HCT116 (cell line): ENCODE measurements around the gene NIF3L1. TPM values are rescaled to one million over a fixed set of nuclear protein-coding genes. Genes with fewer than 3 reads are reported as not detected.

Experiments
- ATAC-seq: fragments of 200-7000 bp; cut with Tn5 transposase; 2 replicates; pipeline ENCODE4 v1.9.1; 2020; ENCODE audit warnings: mild to moderate bottlenecking, moderate library complexity
- BruUV-seq: library from RNA; stranded (reverse); fragments of 400-500 nt; replicated peaks from 2 replicates; lab custom pipeline; 2021; lab: Mats Ljungman, UMichigan
- CTCF ChIA-PET: fragments of 300-600 bp; sonication (Branson Sonifier 250); formaldehyde crosslinking; loops from one replicate; lab custom pipeline; 2021; ENCODE audit warnings: antibody characterized with exemption; lab: Charles Lee
- POLR2A ChIA-PET: fragments of 300-600, 350-600 bp; sonication (Branson Sonifier 250); formaldehyde crosslinking; loops from one replicate; lab custom pipeline; 2021; ENCODE audit warnings: antibody characterized with exemption; lab: Charles Lee
- RAD21 ChIA-PET, 2 experiments: fragments of 300-600 bp; sonication (Branson Sonifier 250); formaldehyde crosslinking; loops; one replicate each; lab custom pipeline; 2023; ENCODE audit warnings: low total read pairs in 2 of 2; ENCODE audit not compliant: uncharacterized antibody in 2 of 2, unreplicated experiment in 2 of 2, low non-redundant PET in 1 of 2; lab: Charles Lee
- DNase-seq: peaks from one replicate; pipeline ENCODE4 v3.0.0-alpha.2; 2010; ENCODE audit warnings: low read depth, low spot score
- H2AFZ ChIP-seq: fragments of 200-600 bp; shearing (Covaris generic), sonication (generic); 2 replicates; pipeline ENCODE4 v1.6.1; 2017; ENCODE audit warnings: low read depth, mixed run types, mixed read lengths, antibody characterized with exemption, low read length; ENCODE audit not compliant: poor library complexity, severe bottlenecking
- H3K27ac ChIP-seq: 2 replicates; pipeline ENCODE4 v1.5.1; 2012; ENCODE audit warnings: low read depth, low read length
- H3K27me3 ChIP-seq: fragments of 200-600 bp; sonication (generic); 2 replicates; pipeline ENCODE4 v1.6.1; 2016; ENCODE audit warnings: mixed run types, low read length, mixed read lengths; ENCODE audit not compliant: insufficient read depth
- H3K36me3 ChIP-seq, 2 experiments: fragments of 200-500 bp in 1 of 2; fragments of 200-600 bp in 1 of 2; sonication (Bioruptor generic) in 1 of 2; sonication (generic) in 1 of 2; 2 replicates each; pipeline versions ENCODE4 v1.5.1 to v1.6.1; 2014 to 2016; ENCODE audit warnings: low read length in 2 of 2, inconsistent platforms in 1 of 2, mixed read lengths in 1 of 2, mixed run types in 1 of 2; ENCODE audit not compliant: insufficient read depth in 2 of 2, control insufficient read depth in 1 of 2
- H3K4me1 ChIP-seq, 2 experiments: fragments of 200-600 bp in 1 of 2; sonication (generic) in 1 of 2; 2 replicates each; pipeline versions ENCODE4 v1.5.1 to v1.6.1; 2012 to 2017; ENCODE audit warnings: low read length in 2 of 2, inconsistent platforms in 1 of 2, mild to moderate bottlenecking in 1 of 2, mixed read lengths in 1 of 2, mixed run types in 1 of 2, moderate library complexity in 1 of 2; ENCODE audit not compliant: insufficient read depth in 2 of 2, control insufficient read depth in 1 of 2
- H3K4me2 ChIP-seq: fragments of 200-600 bp; sonication (generic); 2 replicates; pipeline ENCODE4 v1.6.1; 2017; ENCODE audit warnings: mixed run types, low read length, mixed read lengths
- H3K4me3 ChIP-seq, 2 experiments: fragments of 200-600 bp in 1 of 2; sonication (generic) in 1 of 2; replicated peaks in 1 of 2; 2 replicates each; pipeline ENCODE4 v1.5.1; 2011 to 2016; ENCODE audit warnings: low read length in 2 of 2, control low read depth in 1 of 2, low read depth in 1 of 2, mild to moderate bottlenecking in 1 of 2, mixed read lengths in 1 of 2, mixed run types in 1 of 2
- H3K79me2 ChIP-seq: fragments of 200-600 bp; sonication (generic); 2 replicates; pipeline ENCODE4 v1.6.1; 2017; ENCODE audit warnings: mild to moderate bottlenecking, mixed run types, low read length, moderate library complexity, mixed read lengths; ENCODE audit not compliant: insufficient read depth
- H3K9ac ChIP-seq: fragments of 200-600 bp; sonication (generic); 2 replicates; pipeline ENCODE4 v1.6.1; 2016; ENCODE audit warnings: low read length, mixed read lengths
- H3K9me2 ChIP-seq: fragments of 200-600 bp; sonication (generic), shearing (Covaris generic); 2 replicates; pipeline ENCODE4 v1.6.1; 2017; ENCODE audit warnings: mixed run types, mild to moderate bottlenecking, moderate library complexity; ENCODE audit not compliant: insufficient read depth
- H3K9me3 ChIP-seq, 2 experiments: fragments of 200-500 bp in 1 of 2; fragments of 200-600 bp in 1 of 2; sonication (Bioruptor generic) in 1 of 2; sonication (generic) in 1 of 2; 2 replicates each; pipeline ENCODE4 v1.6.1; 2014 to 2017; ENCODE audit warnings: low read length in 2 of 2, mixed read lengths in 2 of 2, inconsistent platforms in 1 of 2, low read depth in 1 of 2, mild to moderate bottlenecking in 1 of 2, mixed run types in 1 of 2, moderate library complexity in 1 of 2; ENCODE audit not compliant: control insufficient read depth in 1 of 2, insufficient read depth in 1 of 2
- H4K20me1 ChIP-seq: fragments of 200-600 bp; sonication (generic), shearing (Covaris generic); 2 replicates; pipeline ENCODE4 v1.6.1; 2017; ENCODE audit warnings: mixed run types, mild to moderate bottlenecking, moderate library complexity; ENCODE audit not compliant: insufficient read depth
- CBX3 ChIP-seq: IDR thresholded peaks from 2 replicates; pipeline ENCODE4 v1.6.1; 2012; ENCODE audit warnings: low read depth
- CEBPB ChIP-seq: IDR thresholded peaks from 2 replicates; pipeline ENCODE4 v1.6.1; 2012; ENCODE audit warnings: low read depth
- ELF1 ChIP-seq: IDR thresholded peaks from 2 replicates; pipeline ENCODE4 v1.6.1; 2012; ENCODE audit warnings: low read depth, borderline replicate concordance
- EZH2 ChIP-seq: fragments of 200-600 bp; sonication (generic); IDR thresholded peaks from 2 replicates; pipeline ENCODE4 v1.6.1; 2017; ENCODE audit warnings: antibody characterized with exemption, mixed run types
- FOSL1 ChIP-seq: IDR thresholded peaks from 2 replicates; pipeline ENCODE4 v1.6.1; 2012; ENCODE audit warnings: low read depth
- JUND ChIP-seq: IDR thresholded peaks from 2 replicates; pipeline ENCODE4 v1.6.1; 2012
- REST ChIP-seq: IDR thresholded peaks from 2 replicates; pipeline ENCODE4 v1.6.1; 2012; ENCODE audit warnings: low read depth
- SIN3A ChIP-seq: IDR thresholded peaks from 2 replicates; pipeline ENCODE4 v1.6.1; 2012; ENCODE audit warnings: low read depth
- SP1 ChIP-seq: IDR thresholded peaks from 2 replicates; pipeline ENCODE4 v1.6.1; 2012; ENCODE audit warnings: low read depth
- SRF ChIP-seq: IDR thresholded peaks from 2 replicates; pipeline ENCODE4 v1.6.1; 2012; ENCODE audit warnings: low read depth
- TCF7L2 ChIP-seq: IDR thresholded peaks from 2 replicates; pipeline ENCODE4 v1.7.0; 2011; ENCODE audit warnings: borderline replicate concordance, inconsistent platforms; ENCODE audit not compliant: insufficient read depth, insufficient read length; ENCODE audit errors: extremely low read depth
- ZFX ChIP-seq: fragments of 450-650 bp; IDR thresholded peaks from 2 replicates; pipeline ENCODE4 v1.6.1; 2017
- intact Hi-C: fragments of 100-400 bp; cut with micrococcal nuclease; formaldehyde crosslinking; loops from 2 replicates; pipeline ENCODE4 v1.10.0; 2022
- total RNA-seq: library from RNA; stranded (reverse); gene quantifications from one replicate; pipeline ENCODE4 v1.2.1, GENCODE V29; 2021; ENCODE audit not compliant: unreplicated experiment
- TF ChIP-seq, protein P1 (sequence below): IDR thresholded peaks from 2 replicates; pipeline ENCODE4 v1.6.1; 2012
- TF ChIP-seq, protein P2 (sequence below): IDR thresholded peaks from 2 replicates; pipeline ENCODE4 v1.6.1; 2012

Gene NIF3L1
- total RNA-seq, 1 experiment from 2014 or later, result 44.7 TPM

DNA sequence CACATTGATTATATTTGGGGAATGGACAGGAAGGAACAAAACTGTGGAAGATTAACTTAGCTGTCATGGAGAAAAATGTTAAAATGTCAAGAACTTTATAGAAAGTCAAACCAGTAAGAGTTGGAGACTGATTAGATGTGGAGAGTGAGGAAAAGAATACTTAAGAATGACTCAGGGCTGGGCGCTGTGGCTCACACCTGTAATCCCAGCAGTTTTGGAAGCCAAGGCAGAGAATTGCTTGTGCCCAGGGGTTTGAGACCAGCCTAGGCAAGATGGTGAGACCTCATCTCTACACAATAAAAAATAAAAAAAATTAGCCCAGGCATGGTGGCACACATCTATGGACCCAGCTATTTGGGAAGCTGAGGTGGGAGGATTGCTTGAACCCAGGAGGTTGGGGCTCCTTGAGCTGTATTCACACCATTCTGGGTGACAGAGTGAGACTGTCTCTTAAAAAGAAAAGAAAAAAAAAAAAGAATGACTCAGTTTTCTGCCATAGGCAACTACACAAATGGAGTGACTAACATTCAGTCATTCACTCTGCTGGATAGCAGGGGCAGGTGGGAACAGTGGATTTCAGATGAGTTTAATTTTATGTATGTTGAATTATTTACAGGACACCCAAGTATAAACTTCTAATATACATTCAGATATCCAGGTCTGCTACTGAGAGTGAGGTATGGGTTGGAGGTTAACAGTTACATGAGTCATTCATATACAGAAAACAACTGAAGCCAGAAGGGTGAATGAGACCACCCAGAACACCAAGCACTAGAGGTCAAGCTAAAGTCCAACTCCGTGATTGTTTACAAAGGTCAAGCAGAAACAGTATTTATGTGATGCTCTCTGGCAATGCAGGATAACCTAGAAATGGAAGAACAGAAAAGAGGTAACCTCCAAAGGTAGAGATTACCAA, 40.4 kb downstream of the NIF3L1 start:
- no peak overlapping the region for H3K9ac ChIP-seq

More for the DNA sequence above, 40.4 kb downstream of the NIF3L1 start:
- CTCF ChIA-PET, result no interaction called here
- Histone ChIP-seq H3K79me2 (no peaks in the 10 kb centered on the region), H3K4me3 (no peak overlapping the region), H3K4me2 (no peak overlapping the region), H2AFZ (no peak overlapping the region), H3K9me2 (no peaks in the 10 kb centered on the region), H3K4me1 (no peaks in the 10 kb centered on the region), H3K36me3 (peaks cover 21 to 41% of the 10 kb centered on the region in 2 experiments), H3K27ac (no peak overlapping the region), H3K27me3 (no peaks in the 10 kb centered on the region), H3K9me3 (no peaks in the 10 kb centered on the region), H4K20me1 (no peaks in the 10 kb centered on the region)
- DNase-seq (no peak), ATAC-seq (no peak)
- intact Hi-C loops, result no loop called here
- BruUV-seq, result no TSS peak
- TF ChIP-seq CEBPB (no peak), SRF (no peak), JUND (no peak), CBX3 (no peak), FOSL1 (no peak), ELF1 (no peak), TCF7L2 (no peak), SP1 (no peak), EZH2 (no peak), ZFX (no peak), REST (no peak), SIN3A (no peak)
- TF ChIP-seq, protein P1, sequence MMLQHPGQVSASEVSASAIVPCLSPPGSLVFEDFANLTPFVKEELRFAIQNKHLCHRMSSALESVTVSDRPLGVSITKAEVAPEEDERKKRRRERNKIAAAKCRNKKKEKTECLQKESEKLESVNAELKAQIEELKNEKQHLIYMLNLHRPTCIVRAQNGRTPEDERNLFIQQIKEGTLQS, result no peak
- TF ChIP-seq, protein P2, sequence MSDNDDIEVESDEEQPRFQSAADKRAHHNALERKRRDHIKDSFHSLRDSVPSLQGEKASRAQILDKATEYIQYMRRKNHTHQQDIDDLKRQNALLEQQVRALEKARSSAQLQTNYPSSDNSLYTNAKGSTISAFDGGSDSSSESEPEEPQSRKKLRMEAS, result no peak
- RAD21 ChIA-PET, result no interaction called here
- POLR2A ChIA-PET, result no interaction called here
